ENCODE measurements around the gene HOMER3. TPM values are rescaled to one million over a fixed set of nuclear protein-coding genes. Genes with fewer than 3 reads are reported as not detected.

HOMER3 gene
- polyA plus RNA-seq, 1 donor from 2014 or later = 83.6 TPM

- Histone ChIP-seq H2AFZ (ENCODE audit: low read depth, low read length) (no peak overlapping the region), H3K4me3 (ENCODE audit: low read length) (no peak overlapping the region), H3K36me3 (ENCODE audit: insufficient read depth, low read length) (no peaks in the 10 kb centered on the region), H4K20me1 (ENCODE audit: insufficient read depth) (no peaks in the 10 kb centered on the region), H3K4me2 (ENCODE audit: low read length) (no peak overlapping the region), H3K79me2 (replicated peaks; ENCODE audit: insufficient read depth, low read length) (no peaks in the 10 kb centered on the region), H3K9me3 (ENCODE audit: low read length) (no peaks in the 10 kb centered on the region), H3K27me3 (ENCODE audit: insufficient read depth, low read depth, low read length) (no peaks in the 10 kb centered on the region), H3K9ac (ENCODE audit: low read length) (no peak overlapping the region), H3F3A (ENCODE audit: insufficient read depth, low read length, poor library complexity, severe bottlenecking) (no peaks in the 10 kb centered on the region), H3K9me2 (ENCODE audit: insufficient read depth, low read length) (no peaks in the 10 kb centered on the region), H3K27ac (ENCODE audit: low read length) (no peak overlapping the region)
- TF ChIP-seq EP300 (conservative IDR thresholded peaks at IDR 0.05; ENCODE audit: poor library complexity, severe bottlenecking) (no peak), TAF1 (IDR thresholded peaks at IDR 0.05; ENCODE audit: low read depth) (no peak), EZH2 (IDR thresholded peaks at IDR 0.05; ENCODE audit: borderline replicate concordance, insufficient read depth, low read length, poor library complexity, severe bottlenecking) (no peak), MXI1 (conservative IDR thresholded peaks at IDR 0.05; ENCODE audit: poor library complexity, severe bottlenecking) (no peak), CTCF (IDR thresholded peaks at IDR 0.05; ENCODE audit: poor library complexity, severe bottlenecking) (no peak), SMC3 (conservative IDR thresholded peaks at IDR 0.05; ENCODE audit: poor library complexity) (no peak), POLR2AphosphoS5 (IDR thresholded peaks at IDR 0.05) (no peak), RAD21 (conservative IDR thresholded peaks at IDR 0.05) (no peak), REST (IDR thresholded peaks at IDR 0.05; ENCODE audit: borderline replicate concordance) (no peak)
These were observed 39.5 kb upstream of the HOMER3 start for GRCh38 chr19:18980432-18981020.

- no peak for TF ChIP-seq EZH2 (IDR thresholded peaks at IDR 0.05; ENCODE audit: borderline replicate concordance, insufficient read depth, low read length, poor library complexity, severe bottlenecking)
- no peak for TF ChIP-seq CTCF (IDR thresholded peaks at IDR 0.05; ENCODE audit: poor library complexity, severe bottlenecking)
- no peak for TF ChIP-seq TAF1 (IDR thresholded peaks at IDR 0.05; ENCODE audit: low read depth)
- TF ChIP-seq POLR2AphosphoS5 (IDR thresholded peaks at IDR 0.05) = no peak
- no peak for TF ChIP-seq SMC3 (conservative IDR thresholded peaks at IDR 0.05; ENCODE audit: poor library complexity)
- H2AFZ ChIP-seq (ENCODE audit: low read depth, low read length) = no peak overlapping the region
- no peak overlapping the region for H3K9ac ChIP-seq (ENCODE audit: low read length)
- no peak overlapping the region for H3K27ac ChIP-seq (ENCODE audit: low read length)
- H3F3A ChIP-seq (ENCODE audit: insufficient read depth, low read length, poor library complexity, severe bottlenecking) = no peaks in the 10 kb centered on the region
- no peak overlapping the region for H3K4me2 ChIP-seq (ENCODE audit: low read length)
- no peaks in the 10 kb centered on the region for H3K27me3 ChIP-seq (ENCODE audit: insufficient read depth, low read depth, low read length)
- no peak overlapping the region for H3K4me3 ChIP-seq (ENCODE audit: low read length)
- no peaks in the 10 kb centered on the region for H3K9me2 ChIP-seq (ENCODE audit: insufficient read depth, low read length)
- no peaks in the 10 kb centered on the region for H3K36me3 ChIP-seq (ENCODE audit: insufficient read depth, low read length)
- no peaks in the 10 kb centered on the region for H3K79me2 ChIP-seq (replicated peaks; ENCODE audit: insufficient read depth, low read length)
- H4K20me1 ChIP-seq (ENCODE audit: insufficient read depth) = no peaks in the 10 kb centered on the region
- no peaks in the 10 kb centered on the region for H3K9me3 ChIP-seq (ENCODE audit: low read length)
These were observed 37.6 kb upstream of the HOMER3 start for GRCh38 chr19:18978616-18979015.
